ENCODE data around the gene URI1.
A peak's percentile ranks its signal among the peaks of the same experiment; 100 is the strongest.
"Not testable (repeated sequence)": the region's sequence is repeated elsewhere in the genome, so short reads cannot be mapped to it uniquely, and the experiment has no call there.

The URI1 gene, protein sequence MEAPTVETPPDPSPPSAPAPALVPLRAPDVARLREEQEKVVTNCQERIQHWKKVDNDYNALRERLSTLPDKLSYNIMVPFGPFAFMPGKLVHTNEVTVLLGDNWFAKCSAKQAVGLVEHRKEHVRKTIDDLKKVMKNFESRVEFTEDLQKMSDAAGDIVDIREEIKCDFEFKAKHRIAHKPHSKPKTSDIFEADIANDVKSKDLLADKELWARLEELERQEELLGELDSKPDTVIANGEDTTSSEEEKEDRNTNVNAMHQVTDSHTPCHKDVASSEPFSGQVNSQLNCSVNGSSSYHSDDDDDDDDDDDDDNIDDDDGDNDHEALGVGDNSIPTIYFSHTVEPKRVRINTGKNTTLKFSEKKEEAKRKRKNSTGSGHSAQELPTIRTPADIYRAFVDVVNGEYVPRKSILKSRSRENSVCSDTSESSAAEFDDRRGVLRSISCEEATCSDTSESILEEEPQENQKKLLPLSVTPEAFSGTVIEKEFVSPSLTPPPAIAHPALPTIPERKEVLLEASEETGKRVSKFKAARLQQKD

DNA sequence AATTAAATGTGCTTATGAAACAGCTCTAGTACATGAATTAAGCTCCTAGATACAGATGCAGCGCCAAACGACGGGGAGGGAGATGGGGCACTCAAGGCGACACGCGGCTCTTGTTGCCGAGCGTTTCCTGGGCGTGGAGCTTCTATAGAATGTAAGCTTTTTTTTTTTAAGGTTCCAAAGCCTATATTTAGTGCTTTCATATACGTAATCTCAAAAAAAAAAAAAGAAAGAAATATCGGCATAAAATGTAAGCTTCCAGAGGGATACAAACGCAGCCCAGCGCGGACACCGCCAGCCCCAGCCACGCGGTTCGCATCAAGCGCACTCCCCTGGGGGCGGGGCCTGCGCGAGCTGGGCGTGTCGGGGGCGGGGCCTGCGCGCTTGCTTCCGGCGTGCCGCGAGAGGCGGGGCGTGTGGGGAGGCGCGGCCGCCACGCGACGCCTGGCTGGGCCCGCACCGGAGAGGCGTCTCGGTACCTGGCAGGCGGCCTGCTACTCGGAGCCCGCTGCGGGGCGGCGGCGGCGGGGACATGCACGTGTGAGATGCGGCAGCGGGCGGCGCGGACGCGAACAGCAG lies at the start of gene URI1:
Gene URI1 (plus strand): TSS at position 412 of the 576 bp plus-strand sequence. CDS start 309 bp downstream, outside the sequence.
- H3K4me3 ChIP-seq (ENCODE audit: low read length) = peak within 1 kb of the TSS; percentile 99
- TF ChIP-seq ZNF274 (IDR thresholded peaks at IDR 0.05; ENCODE audit: low read depth, low read length) = no peak

DNA sequence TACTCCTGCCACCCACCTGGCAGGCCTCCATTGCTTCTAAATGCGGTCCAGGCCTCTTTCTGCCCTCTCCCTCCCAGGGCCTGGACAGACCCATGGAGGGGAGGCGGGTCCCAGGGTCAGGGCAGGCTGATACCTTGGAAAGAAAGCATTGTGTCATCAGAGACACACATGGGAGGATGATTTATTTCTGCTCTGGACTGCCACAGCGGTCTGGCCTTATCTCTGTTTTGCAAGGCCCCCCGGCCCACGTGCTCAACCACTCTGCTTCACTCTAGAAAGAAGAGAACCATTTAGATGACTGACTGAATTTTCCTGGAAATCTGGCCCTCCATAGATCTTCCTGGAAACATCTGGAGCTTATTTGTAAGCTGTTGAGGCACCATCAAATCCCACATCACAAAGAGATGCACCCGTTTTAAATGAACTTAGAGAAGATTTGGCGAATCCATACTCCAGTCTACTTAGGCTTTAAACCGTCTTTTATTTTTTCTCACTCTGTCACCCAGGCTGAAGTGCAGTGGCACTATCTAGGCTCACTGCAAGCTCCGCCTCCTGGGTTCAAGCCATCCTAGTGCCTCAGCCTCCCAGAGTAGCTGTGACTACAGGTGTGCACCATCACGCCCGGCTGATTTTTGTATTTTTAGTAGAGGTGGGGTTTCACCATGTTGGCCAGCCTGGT lies 48.3 kb upstream of the URI1 start:
- no peak overlapping the region for H3K4me3 ChIP-seq (ENCODE audit: low read length)

DNA sequence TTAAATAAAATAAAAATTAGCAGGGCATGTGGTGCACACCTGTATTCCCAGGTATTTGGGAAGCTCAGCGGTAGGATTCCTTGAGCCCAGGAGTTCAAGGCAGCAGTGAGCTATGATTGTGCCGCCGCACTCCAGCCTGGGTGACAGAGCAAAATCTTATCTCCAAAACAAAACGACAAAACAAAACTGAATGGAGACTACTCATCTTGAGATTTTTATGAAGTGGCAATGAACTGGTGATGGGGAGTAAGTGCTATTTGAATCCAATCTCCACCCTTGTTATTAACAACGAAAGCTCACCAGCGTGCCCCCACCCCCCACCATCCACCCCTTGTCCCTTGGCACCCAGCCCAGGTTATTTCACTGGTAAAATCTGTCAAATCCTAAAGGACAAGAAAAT lies 45.2 kb upstream of the URI1 start:
- no peak for TF ChIP-seq ZNF274 (IDR thresholded peaks at IDR 0.05; ENCODE audit: low read depth, low read length)
- no peak overlapping the region for H3K4me3 ChIP-seq (ENCODE audit: low read length)

More for the DNA sequence above, 48.3 kb upstream of the URI1 start:
- no peak for TF ChIP-seq ZNF274 (IDR thresholded peaks at IDR 0.05; ENCODE audit: low read depth, low read length)

DNA sequence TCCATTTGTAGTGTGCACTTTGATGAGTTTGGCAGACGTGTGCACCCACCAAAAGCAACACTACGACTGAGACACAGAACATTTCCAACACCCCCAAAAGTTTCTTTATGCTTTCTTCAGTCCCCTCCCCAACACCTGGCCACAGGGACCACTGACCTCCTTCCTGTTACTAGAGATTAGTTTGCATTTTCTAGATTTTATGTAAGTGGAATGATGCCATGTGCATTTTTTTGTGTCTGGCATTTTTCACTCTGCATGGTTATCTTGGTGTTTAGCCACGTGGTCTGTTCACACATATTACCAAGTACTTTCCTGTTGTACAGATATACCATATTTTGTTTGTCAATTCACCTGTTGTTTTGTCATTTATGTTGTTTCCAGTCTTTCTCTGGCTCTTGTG lies 44.6 kb upstream of the URI1 start:
- TF ChIP-seq ZNF274 (IDR thresholded peaks at IDR 0.05; ENCODE audit: low read depth, low read length) = no peak
- H3K4me3 ChIP-seq (ENCODE audit: low read length) = no peak overlapping the region

DNA sequence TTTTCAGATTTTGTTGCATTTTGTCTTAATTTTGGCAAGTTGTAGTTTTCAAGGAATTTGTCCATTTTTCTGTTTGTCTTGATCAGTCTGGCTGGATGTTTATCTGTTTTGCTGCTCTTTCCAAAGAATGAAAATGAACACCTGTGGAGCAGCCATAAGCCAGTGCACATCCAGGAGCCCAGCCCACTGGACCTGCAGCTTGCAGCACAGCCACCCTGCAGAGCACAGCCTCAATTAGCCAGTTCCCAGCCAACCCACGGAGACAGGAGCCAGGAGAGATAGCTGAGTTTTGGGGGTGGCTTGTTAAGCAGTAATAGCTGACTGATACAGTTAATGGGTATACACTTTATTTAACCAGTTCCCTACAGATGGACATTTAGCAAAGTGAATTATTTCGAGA lies 38.0 kb upstream of the URI1 start:
- no peak overlapping the region for H3K4me3 ChIP-seq (ENCODE audit: low read length)
- no peak for TF ChIP-seq ZNF274 (IDR thresholded peaks at IDR 0.05; ENCODE audit: low read depth, low read length)

DNA sequence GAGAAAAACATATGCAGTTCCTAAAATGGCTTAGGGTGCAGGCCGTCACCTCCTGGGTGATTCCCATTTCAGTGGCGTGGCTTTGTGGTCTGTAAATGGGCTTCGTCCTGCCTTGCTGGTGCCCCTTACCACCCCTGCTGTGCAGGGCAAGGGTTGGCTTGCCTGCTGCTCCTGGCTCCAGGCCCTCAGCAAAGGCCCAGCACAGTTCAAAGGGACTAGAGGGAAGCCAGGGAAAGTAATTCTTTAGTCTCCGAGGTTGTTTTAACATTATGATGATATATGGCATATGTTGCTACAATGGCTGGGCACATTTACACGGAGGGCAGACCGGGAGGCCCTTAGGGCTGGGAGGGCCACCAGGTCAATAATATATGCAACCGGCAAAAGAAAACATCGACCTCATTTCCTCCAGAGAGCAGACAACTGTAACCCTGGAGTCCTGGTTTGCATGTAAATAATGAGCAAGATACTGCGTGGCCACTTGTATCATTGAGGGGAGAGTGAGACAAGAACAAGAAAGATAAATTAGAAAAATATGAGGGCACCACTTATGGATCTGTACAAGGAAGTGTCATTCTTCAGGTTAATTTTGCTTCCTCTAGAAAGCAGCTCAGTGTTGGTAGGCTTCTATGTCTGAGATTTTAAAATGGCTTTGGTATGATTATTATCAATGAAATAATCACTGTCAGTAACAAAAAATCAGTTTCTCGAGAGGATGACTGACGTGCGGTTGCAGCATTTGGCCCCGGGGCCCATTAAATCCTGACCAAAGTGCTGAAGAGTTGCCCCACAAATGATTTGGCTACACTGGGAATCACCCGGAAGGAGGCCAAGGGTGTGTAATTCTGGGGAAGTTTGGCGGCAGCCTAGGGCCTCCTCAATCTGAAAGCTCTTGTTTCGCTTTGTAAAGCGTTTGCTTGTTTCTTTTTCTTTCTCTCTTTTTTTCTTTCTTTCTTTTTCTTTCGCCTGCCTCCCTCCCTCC lies 32.8 kb upstream of the URI1 start:
- no peak for TF ChIP-seq ZNF274 (IDR thresholded peaks at IDR 0.05; ENCODE audit: low read depth, low read length)
- no peak overlapping the region for H3K4me3 ChIP-seq (ENCODE audit: low read length)

DNA sequence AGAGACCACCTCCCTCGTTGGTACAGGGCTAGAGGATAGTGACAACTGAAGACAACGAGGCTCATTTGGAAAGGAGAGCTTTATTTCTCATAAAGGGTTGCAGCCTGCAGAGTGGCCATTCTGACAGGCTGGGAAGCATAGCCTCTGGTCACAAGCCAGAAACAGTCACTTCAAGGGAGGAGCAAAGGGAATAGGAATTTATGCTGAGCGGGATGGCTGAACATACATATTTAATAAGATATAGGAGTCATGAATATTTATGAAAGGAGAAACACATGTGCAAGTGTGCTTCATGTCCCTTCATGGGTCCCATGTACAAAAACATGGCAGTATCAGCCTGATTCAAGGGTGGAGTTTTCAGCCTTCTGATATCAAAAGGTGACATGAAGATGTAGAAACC lies 27.1 kb upstream of the URI1 start:
- TF ChIP-seq ZNF274 (IDR thresholded peaks at IDR 0.05; ENCODE audit: low read depth, low read length) = no peak

DNA sequence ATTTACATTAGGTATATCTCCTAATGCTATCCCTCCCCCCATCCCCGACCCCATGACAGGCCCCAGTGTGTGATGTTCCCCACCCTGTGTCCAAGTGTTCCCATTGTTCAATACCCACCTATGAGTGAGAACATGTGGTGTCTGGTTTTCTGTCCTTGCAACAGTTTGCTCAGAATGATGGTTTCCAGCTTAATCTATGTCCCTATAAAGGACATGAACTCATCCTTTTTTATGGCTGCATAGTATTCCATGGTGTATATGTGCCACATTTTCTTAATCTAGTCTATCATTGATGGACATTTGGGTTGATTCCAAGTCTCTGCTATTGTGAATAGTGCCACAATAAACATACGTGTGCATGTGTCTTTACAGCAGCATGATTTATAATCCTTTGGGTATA lies 26.2 kb upstream of the URI1 start:
- H3K4me3 ChIP-seq (ENCODE audit: low read length) = not testable (repeated sequence)

More for the DNA sequence above, 27.1 kb upstream of the URI1 start:
- H3K4me3 ChIP-seq (ENCODE audit: low read length) = no peak overlapping the region

DNA sequence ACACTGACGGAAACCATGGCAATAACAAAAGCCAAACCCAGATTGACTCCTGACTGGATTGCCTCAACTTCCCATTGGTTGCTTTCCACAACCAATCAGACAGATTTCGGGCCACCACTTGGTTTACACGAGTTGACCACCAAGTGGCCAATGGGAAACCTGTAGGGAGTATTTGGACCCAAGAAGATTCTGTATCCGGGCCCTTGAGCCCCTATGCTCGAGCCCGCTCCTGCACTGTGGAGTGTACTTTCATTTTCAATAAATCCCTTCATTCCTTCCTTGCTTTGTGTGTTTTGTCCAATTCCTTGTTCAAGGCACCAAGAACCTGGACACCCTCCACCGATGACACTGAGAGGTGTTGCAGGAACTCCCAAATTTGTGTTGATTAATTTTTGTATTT lies 24.1 kb upstream of the URI1 start:
- no peak for TF ChIP-seq ZNF274 (IDR thresholded peaks at IDR 0.05; ENCODE audit: low read depth, low read length)
- no peak overlapping the region for H3K4me3 ChIP-seq (ENCODE audit: low read length)

DNA sequence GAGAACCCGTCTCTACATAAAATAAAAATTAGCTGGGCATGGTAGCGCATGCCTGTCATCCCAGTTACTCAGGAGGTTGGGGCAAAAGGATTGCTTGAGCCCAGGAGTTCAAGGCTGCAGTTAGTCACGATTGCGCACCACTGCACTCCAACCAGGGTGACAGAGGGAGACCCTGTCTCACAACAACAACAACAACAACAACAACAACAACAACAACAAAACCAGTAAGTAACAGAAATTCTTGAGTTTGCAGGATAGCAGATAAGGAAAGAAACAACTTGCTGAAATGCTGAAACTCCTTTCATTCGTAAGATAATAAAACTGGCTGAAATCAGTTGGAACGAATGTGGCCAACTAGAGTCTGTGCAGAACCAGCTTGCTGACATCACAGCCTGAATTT lies 23.1 kb upstream of the URI1 start:
- TF ChIP-seq ZNF274 (IDR thresholded peaks at IDR 0.05; ENCODE audit: low read depth, low read length) = no peak
- H3K4me3 ChIP-seq (ENCODE audit: low read length) = no peak overlapping the region

DNA sequence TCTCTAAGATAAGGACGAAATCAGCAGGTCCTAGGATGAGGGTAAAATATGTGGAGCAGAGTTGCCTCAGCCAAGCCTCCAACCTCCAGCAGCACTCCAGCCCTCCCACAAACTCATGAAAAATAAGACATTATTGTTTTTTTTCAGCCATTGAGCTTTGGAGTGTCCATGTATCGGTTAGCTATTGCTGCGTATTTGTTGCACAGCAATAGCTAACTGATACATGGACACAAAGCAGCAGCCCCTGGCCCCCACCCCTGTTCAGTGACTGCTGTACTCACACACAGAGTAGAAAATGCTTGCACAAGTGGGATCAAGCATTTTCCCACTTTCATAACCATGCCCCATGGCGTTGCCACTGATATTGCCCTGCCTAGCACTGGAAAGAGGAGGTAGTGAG lies 19.1 kb upstream of the URI1 start:
- H3K4me3 ChIP-seq (ENCODE audit: low read length) = no peak overlapping the region
- TF ChIP-seq ZNF274 (IDR thresholded peaks at IDR 0.05; ENCODE audit: low read depth, low read length) = no peak

DNA sequence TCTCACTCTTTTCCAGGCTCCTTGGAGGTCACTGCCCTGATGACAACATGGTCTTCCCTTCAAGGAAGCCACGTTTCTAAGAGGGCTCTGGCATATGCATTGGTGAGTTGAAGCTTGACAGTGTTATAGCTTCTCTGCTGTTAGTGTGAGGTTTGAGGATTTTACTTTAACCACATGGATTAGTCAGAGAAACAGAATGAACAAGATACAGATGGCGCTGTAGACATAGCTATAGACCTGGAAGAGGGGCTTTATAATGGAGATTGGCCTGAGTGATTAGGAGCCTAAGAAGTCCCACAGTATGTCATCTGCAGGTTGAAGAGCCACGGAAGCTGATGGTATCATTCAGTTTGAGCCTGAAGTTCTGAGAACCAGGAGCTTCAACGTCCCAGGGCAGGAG lies 18.4 kb upstream of the URI1 start:
- no peak for TF ChIP-seq ZNF274 (IDR thresholded peaks at IDR 0.05; ENCODE audit: low read depth, low read length)
- H3K4me3 ChIP-seq (ENCODE audit: low read length) = no peak overlapping the region

DNA sequence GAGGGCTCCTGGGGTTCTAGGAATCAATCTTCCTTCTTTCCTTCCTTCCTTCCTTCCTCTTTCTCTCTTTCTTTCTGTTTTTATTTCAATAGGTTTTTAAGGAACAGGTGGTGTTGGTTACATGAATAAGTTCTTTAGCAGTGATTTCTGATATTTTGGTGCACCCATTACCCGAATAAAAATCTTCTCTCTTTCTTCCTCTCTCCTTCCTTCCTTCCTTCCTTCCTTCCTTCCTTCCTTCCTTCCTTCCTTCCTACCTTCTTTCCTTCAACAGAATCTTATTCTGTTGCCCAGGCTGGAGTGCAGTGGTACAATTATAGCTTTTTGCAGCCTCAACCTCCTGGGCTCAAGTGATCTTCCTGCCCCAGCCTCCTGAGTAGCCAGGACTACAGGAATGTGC lies 16.0 kb upstream of the URI1 start:
- H3K4me3 ChIP-seq (ENCODE audit: low read length) = no peak overlapping the region
- no peak for TF ChIP-seq ZNF274 (IDR thresholded peaks at IDR 0.05; ENCODE audit: low read depth, low read length)

DNA sequence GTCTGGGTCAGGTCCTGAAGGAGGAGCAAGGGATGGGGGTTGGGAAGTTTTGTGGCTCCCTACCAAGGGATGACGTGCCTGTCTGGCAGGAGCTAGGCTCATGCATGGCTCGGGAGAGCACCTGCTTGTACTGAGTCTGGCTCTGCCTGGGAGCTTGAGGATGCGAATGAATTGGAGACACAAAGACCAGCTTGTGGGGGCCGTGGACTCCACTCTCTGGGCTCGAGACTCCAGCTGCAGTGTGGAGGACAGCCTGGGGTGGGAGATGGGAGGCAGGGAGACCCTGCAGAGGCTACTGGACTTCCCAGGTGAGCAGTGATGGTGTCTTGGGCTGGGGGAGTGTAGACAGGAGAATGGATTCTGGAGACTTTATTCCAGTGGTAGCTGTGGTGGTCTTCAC lies 15.2 kb upstream of the URI1 start:
- no peak for TF ChIP-seq ZNF274 (IDR thresholded peaks at IDR 0.05; ENCODE audit: low read depth, low read length)
- no peak overlapping the region for H3K4me3 ChIP-seq (ENCODE audit: low read length)

Measured in GM08714 (cell line).